Lower leg skin (tissue), 3 donors: ENCODE results near the gene RNF43.

Source experiments
- CTCF ChIP-seq, 3 donors: fragments of 450-650 bp; IDR thresholded peaks; one replicate each; pipeline ENCODE4 v1.5.1; 2016; ENCODE audit warnings: antibody characterized with exemption in 3 of 3, mild to moderate bottlenecking in 3 of 3, moderate library complexity in 2 of 3
- POLR2A ChIP-seq, 2 donors: fragments of 450-650 bp; IDR thresholded peaks; one replicate each; pipeline ENCODE4 v1.6.1; 2016 to 2017; ENCODE audit warnings: antibody characterized with exemption in 2 of 2, mild to moderate bottlenecking in 1 of 2, moderate library complexity in 1 of 2

- no peak for TF ChIP-seq CTCF (IDR thresholded peaks at IDR 0.05)
- no peak for TF ChIP-seq POLR2A (IDR thresholded peaks at IDR 0.05)
Measured at GRCh38 chr17:58436805-58437239, 19.5 kb upstream of the RNF43 start.
